ENCODE data around the gene SEMA3B. TPM values are rescaled to one million over a fixed set of nuclear protein-coding genes. Genes with fewer than 3 reads are reported as not detected.

Gene SEMA3B
- total RNA-seq, 2 donors from 2014 or later = 8.7 to 32.0 TPM

DNA sequence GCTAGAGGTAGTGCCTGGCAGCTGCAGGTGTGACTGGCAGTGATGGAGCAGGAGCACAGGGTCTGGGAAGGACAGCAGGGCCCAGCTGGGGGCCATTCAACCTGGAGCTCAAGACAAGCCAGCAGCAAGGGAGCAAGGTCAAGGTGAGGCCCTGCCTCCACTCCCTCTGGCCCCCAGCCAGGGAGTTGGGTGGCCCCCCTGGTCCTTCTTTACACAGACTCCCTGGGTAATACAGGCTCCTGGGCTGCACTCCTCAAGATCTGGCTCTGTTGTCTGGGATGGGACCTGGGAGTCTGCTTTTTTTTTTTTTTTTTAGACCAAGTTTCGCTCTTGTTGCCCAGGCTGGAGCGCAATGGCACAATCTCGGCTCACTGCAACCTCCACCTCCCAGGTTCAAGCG, 18.4 kb upstream of the SEMA3B start:
- Histone ChIP-seq H3K4me3 (no peak overlapping the region), H3K9me3 (no peaks in the 10 kb centered on the region), H3K27me3 (replicated peaks; ENCODE audit: insufficient read depth) (no peaks in the 10 kb centered on the region), H3K27ac (no peak overlapping the region), H3K4me1 (replicated peaks) (peaks cover 4% of the 10 kb centered on the region), H3K36me3 (no peaks in the 10 kb centered on the region)
- intact Hi-C loops (cut with DNase I) = no loop called here
- no peak for DNase-seq (ENCODE audit: low spot score)
- TF ChIP-seq POLR2AphosphoS5 (IDR thresholded peaks at IDR 0.05) (no peak), POLR2A (IDR thresholded peaks at IDR 0.05) (no peak)
- TF ChIP-seq, protein P1, sequence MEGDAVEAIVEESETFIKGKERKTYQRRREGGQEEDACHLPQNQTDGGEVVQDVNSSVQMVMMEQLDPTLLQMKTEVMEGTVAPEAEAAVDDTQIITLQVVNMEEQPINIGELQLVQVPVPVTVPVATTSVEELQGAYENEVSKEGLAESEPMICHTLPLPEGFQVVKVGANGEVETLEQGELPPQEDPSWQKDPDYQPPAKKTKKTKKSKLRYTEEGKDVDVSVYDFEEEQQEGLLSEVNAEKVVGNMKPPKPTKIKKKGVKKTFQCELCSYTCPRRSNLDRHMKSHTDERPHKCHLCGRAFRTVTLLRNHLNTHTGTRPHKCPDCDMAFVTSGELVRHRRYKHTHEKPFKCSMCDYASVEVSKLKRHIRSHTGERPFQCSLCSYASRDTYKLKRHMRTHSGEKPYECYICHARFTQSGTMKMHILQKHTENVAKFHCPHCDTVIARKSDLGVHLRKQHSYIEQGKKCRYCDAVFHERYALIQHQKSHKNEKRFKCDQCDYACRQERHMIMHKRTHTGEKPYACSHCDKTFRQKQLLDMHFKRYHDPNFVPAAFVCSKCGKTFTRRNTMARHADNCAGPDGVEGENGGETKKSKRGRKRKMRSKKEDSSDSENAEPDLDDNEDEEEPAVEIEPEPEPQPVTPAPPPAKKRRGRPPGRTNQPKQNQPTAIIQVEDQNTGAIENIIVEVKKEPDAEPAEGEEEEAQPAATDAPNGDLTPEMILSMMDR (IDR thresholded peaks at IDR 0.05) = no peak
- 95% methylated on average over 4 of the region's 4 CpGs for whole genome bisulfite sequencing

DNA sequence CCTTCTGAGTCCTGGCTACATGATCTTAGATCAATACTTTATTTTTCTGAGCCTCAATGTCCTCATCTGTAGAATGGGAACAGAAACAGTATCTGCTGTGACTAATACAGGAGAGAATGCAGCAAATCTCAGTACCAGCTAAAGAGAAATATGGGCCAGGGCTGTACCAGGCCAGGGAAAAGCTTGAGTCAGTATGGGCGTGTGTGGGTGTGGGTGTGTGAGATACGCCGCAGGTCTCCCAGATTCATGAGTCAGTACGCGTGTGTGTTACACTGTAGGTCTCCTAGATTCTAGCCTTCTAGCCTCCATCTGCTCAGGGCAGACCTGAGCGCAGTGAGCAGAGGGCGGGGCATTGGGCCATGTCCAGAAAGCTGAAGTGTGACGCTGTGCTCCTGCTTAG, 17.7 kb upstream of the SEMA3B start:
- intact Hi-C loops (cut with DNase I) = no loop called here
- H3K36me3 ChIP-seq = peaks cover 1 to 2% of the 10 kb centered on the region in 2 donors
- no peak overlapping the region for H3K27ac ChIP-seq
- H3K9me3 ChIP-seq = no peaks in the 10 kb centered on the region
- H3K4me3 ChIP-seq = no peak overlapping the region
- WGBS = 78% methylated on average over 6 of the region's 8 CpGs
- DNase-seq (ENCODE audit: low spot score) = no peak
- H3K27me3 ChIP-seq (replicated peaks; ENCODE audit: insufficient read depth) = no peaks in the 10 kb centered on the region
- TF ChIP-seq, protein P1 (IDR thresholded peaks at IDR 0.05) = no peak
- TF ChIP-seq POLR2A (IDR thresholded peaks at IDR 0.05) (no peak), POLR2AphosphoS5 (IDR thresholded peaks at IDR 0.05) (no peak)
- H3K4me1 ChIP-seq (replicated peaks) = peaks cover 4% of the 10 kb centered on the region

DNA sequence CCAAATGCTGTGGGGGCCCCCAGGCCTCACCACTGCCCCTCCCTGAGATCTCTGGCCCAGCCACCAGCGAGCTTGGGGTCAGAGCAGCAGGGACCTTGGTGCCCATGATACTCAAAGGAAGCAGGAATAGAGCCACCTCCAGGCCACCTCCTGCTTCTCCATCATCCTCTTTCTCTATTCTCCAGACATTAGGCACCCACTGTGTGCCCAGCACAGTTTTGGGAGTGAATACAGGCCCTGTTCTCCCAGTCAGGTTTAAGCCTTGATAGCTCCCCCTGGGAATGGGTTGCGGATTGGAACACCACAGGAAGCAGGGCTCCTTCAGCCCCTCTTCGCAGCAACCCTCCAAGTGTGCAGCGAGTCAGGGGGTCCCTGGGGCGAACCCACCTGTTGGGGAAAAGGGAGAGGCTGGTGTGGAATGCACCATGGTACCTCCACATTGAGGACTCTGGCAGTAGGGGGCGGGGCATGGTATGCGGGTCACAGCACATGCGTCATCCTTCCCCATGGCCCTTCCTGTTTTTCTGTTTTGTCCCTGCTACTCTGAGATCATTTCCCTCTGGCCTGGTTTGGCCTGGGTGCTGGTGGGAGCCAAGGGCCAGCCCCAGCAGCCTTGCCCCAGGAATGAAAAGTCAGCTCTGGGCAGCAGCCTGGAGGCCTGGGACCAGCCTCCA, 14.2 kb upstream of the SEMA3B start:
- H3K36me3 ChIP-seq = peaks cover 19 to 21% of the 10 kb centered on the region in 2 donors
- 58% methylated on average over 8 of the region's 8 CpGs for WGBS
- peak; percentile 63 for TF ChIP-seq POLR2AphosphoS5 (IDR thresholded peaks at IDR 0.05)
- TF ChIP-seq POLR2A (IDR thresholded peaks at IDR 0.05) = peak; percentile 41
- TF ChIP-seq, protein P1 (IDR thresholded peaks at IDR 0.05) = no peak
- H3K27me3 ChIP-seq (replicated peaks; ENCODE audit: insufficient read depth) = no peaks in the 10 kb centered on the region
- no peaks in the 10 kb centered on the region for H3K9me3 ChIP-seq
- H3K4me3 ChIP-seq = no peak overlapping the region
- no peak for DNase-seq (ENCODE audit: low spot score)
- intact Hi-C loops (cut with DNase I) = no loop called here
- H3K27ac ChIP-seq = peak overlapping the region; percentile 42 to 57
- H3K4me1 ChIP-seq (replicated peaks) = peaks cover 3% of the 10 kb centered on the region

DNA sequence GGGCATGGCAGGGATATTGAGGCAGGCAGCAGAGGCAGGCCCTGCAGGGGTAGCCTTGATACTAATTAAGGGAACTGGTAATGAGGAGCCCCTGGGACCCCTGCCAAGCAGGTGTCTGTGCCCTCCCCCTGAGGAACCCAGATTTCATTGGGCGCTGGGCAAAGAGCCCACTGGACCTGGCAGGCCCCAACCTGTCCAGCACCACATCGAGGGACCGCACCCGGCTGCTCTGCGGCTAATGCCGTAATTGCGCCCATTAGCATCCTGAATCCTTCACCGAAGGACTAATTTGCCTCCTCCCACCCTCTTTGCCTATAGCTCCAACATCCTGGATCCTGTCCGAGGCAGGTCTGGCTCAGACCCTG, 13.7 kb upstream of the SEMA3B start:
- peak overlapping the region; percentile 42 to 57 for H3K27ac ChIP-seq
- DNase-seq (ENCODE audit: low spot score) = no peak
- intact Hi-C loops (cut with DNase I) = no loop called here
- no peaks in the 10 kb centered on the region for H3K9me3 ChIP-seq
- TF ChIP-seq, protein P1 (IDR thresholded peaks at IDR 0.05) = no peak
- TF ChIP-seq POLR2A (IDR thresholded peaks at IDR 0.05) (no peak), POLR2AphosphoS5 (IDR thresholded peaks at IDR 0.05) (no peak)
- H3K4me1 ChIP-seq (replicated peaks) = peaks cover 4% of the 10 kb centered on the region
- 38% methylated on average over 9 of the region's 9 CpGs for WGBS
- no peak overlapping the region for H3K4me3 ChIP-seq
- peaks cover 19 to 21% of the 10 kb centered on the region in 2 donors for H3K36me3 ChIP-seq
- no peaks in the 10 kb centered on the region for H3K27me3 ChIP-seq (replicated peaks; ENCODE audit: insufficient read depth)

Data from prostate gland (tissue), 2 donors.